ENCODE measurements around the gene MGP. TPM values are rescaled to one million over a fixed set of nuclear protein-coding genes. Genes with fewer than 3 reads are reported as not detected.

MGP gene
- polyA plus RNA-seq, 1 of the 3 experiments (the other 2 are of a cell fraction), result 76.2 TPM

- no peak for TF ChIP-seq REST (IDR thresholded peaks at IDR 0.05; ENCODE audit: low read depth, low read length)
- TF ChIP-seq YY1 (IDR thresholded peaks at IDR 0.05; ENCODE audit: low read depth), result no peak
- no peak for TF ChIP-seq USF2 (IDR thresholded peaks at IDR 0.05; ENCODE audit: borderline replicate concordance, low read depth, low read length)
- no peak for TF ChIP-seq FOSL2 (IDR thresholded peaks at IDR 0.05; ENCODE audit: borderline replicate concordance, low read depth)
These were observed 15.5 kb upstream of the MGP start (continued) for GRCh38 chr12:14901228-14901562.

GRCh38 chr12:14900521-14901227 lies 15.0 kb upstream of the MGP start:
- whole genome bisulfite sequencing (ENCODE audit: low lambda C conversion rate), result 88% methylated on average over 5 of the region's 5 CpGs
- Histone ChIP-seq H3K27ac (ENCODE audit: low read depth in 2 of 2, low read length in 1 of 2) (no peak overlapping the region), H4K20me1 (ENCODE audit: insufficient read depth) (no peaks in the 10 kb centered on the region), H3K4me1 (ENCODE audit: control insufficient read depth in 1 of 2, insufficient read depth in 2 of 2, low read depth in 1 of 2, low read length in 1 of 2) (peaks cover 4 to 6% of the 10 kb centered on the region in 2 experiments), H3K9me3 (no peaks in the 10 kb centered on the region), H3K4me2 (no peak overlapping the region), H3K36me3 (replicated peaks in 1 of 2; ENCODE audit: control insufficient read depth in 1 of 2, insufficient read depth in 2 of 2, low read length in 1 of 2) (no peaks in the 10 kb centered on the region), H3K9ac (no peak overlapping the region), H3K4me3 (ENCODE audit: low read depth in 2 of 2, low read length in 1 of 2) (no peak overlapping the region), H3K9me2 (no peaks in the 10 kb centered on the region), H3F3A (replicated peaks; ENCODE audit: insufficient read depth) (no peaks in the 10 kb centered on the region), H2AFZ (ENCODE audit: low read depth) (no peak overlapping the region), H3K79me2 (ENCODE audit: insufficient read depth) (no peaks in the 10 kb centered on the region), H3K27me3 (ENCODE audit: insufficient read depth) (no peaks in the 10 kb centered on the region)
- TF ChIP-seq YY1 (IDR thresholded peaks at IDR 0.05; ENCODE audit: low read depth) (no peak), PBX3 (IDR thresholded peaks at IDR 0.05) (no peak), IRF3 (IDR thresholded peaks at IDR 0.05; ENCODE audit: low read depth, low read length) (no peak), RXRA (IDR thresholded peaks at IDR 0.05; ENCODE audit: borderline replicate concordance, low read depth) (no peak), USF2 (IDR thresholded peaks at IDR 0.05; ENCODE audit: borderline replicate concordance, low read depth, low read length) (no peak), ELF1 (IDR thresholded peaks at IDR 0.05) (no peak), EZH2phosphoT487 (IDR thresholded peaks at IDR 0.05; ENCODE audit: borderline replicate concordance, low read depth) (no peak), FOXM1 (IDR thresholded peaks at IDR 0.05; ENCODE audit: low read depth) (no peak), JUND (IDR thresholded peaks at IDR 0.05) (no peak), MXI1 (IDR thresholded peaks at IDR 0.05; ENCODE audit: low read depth, low read length) (no peak)
- POLR2A ChIA-PET, result no interaction called here
- CTCF ChIA-PET, result interaction anchor here (1.5 kb wide), 1 partner anchor 10 kb away, joined by 3 read pairs; no protein-coding TSS in a partner anchor
- no peak for DNase-seq

All from SK-N-SH (cell line).